Renal cortex interstitium (tissue), 11 donors: ENCODE measurements around the gene STAG1. TPM values are rescaled to one million over a fixed set of nuclear protein-coding genes. Genes with fewer than 3 reads are reported as not detected.
"Not testable (repeated sequence)": the region's sequence is repeated elsewhere in the genome, so short reads cannot be mapped to it uniquely, and the experiment has no call there.

Experiments used
- DNase-seq, 11 donors: peaks; one replicate each; pipeline ENCODE4 v3.0.0-alpha.2; 2013; ENCODE audit warnings: low read depth in 9 of 11, low spot score in 4 of 11; ENCODE audit errors: extremely low read depth in 1 of 11
- polyA plus RNA-seq, 3 donors: library from polyadenylated mRNA; unstranded; fragments of 120-200 nt; gene quantifications; one replicate each; pipeline ENCODE4 v1.2.1, GENCODE V29; 2013; ENCODE audit not compliant: insufficient read length in 3 of 3

Gene STAG1
- polyA plus RNA-seq, 3 donors: 47.7 to 52.6 (median 49.6) TPM

GRCh38 chr3:136751316-136752171 lies 634 bp downstream of the STAG1 start:
- DNase-seq: peak in 10 of 11 donors; percentile 46 to 84 (median 66)

GRCh38 chr3:136750897-136751315 lies 1.3 kb downstream of the STAG1 start:
- DNase-seq: peak in 2 of 11 donors; percentile 10 to 79

DNA sequence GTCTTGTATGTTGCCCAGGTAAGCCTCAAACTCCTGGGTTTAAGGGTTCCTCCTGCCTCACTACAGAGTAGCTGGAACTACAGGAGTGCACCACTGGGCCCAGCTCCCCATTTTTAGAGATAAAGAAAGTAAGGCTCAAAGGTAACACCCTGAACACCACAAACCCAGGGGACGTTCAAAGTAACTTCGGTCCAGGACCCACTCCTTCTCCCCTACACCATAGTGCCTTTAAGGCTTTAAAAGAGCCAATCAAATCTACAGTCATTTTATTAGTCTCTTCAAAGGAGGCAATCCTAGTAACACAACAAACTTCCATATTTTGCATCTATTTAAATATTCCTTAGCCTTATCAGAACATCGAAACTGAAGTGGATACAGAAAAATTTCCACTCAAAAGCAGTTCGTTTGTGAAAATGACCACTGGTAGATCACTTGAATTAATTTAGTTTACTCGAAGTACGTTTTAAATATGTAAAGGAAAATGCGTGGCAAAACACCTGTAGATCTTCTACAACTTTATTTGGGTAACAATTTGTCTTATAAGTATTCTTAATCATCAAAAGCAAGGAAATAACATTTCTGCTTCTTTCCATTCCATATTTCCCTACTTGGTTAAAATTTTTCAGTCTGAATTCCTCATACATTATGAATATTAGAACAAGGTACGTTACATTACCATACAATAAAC lies 1.8 kb downstream of the STAG1 start:
- peak in 1 of 11 donors; percentile 4 for DNase-seq

DNA sequence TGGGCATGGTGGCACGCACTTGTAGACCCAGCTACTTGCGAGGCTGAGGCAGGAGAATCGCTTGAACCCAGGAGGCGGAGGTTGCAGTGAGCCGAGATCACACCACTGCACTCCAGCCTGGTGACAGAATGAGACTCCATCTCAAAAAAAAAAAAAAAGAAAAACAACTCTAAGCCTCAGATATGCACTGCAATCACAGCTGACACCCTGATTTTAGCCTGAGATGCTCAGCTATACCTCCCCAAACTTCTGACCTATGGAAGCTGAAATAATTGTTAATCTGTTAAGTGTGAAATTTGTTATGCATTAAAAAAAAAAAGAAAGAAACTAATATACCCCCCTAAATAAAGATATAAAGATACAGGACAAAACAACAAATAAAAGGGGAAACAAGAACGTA lies 2.6 kb downstream of the STAG1 start:
- not testable (repeated sequence) for DNase-seq

DNA sequence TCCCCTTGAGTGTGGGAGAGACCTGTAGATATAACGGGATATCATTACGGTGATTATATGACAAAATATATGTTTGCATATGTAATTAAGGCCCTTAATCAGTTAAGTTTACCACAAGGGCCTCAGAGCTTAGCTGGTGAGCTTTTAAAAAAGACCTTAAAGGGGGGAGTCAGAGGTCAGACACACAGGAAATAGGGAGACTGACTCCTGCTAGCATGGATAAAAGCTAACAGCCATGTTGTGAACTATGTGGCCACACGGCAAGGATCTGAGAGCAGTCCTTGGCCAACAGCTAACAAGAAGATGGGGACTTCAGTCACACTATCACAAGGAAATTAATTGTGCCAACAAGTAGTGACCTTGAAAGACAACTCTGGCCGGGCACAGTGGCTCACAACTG lies 3.1 kb downstream of the STAG1 start:
- no peak for DNase-seq

DNA sequence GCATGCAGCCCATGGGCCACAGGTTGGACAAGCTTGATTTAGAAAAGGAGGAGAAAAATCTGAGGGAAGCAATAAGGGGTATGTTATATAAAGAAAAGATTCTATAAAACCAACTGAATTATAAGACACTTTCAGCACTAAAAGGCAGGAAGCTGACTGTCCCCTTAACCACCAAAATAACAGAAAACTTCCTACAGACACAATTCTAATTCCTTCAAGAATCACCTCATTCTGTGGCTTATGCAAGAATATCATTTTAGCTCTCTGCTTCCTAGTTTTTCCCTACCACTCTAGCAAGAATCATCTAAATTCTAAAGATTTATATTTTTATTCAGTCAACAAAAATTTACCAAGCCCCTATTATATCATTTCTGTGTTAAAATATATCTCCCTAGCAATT lies 6.3 kb downstream of the STAG1 start:
- no peak for DNase-seq

- DNase-seq: no peak
Measured at GRCh38 chr3:136741063-136741462, 11.1 kb downstream of the STAG1 start.

- no peak for DNase-seq
Measured at GRCh38 chr3:136740351-136740958, 11.7 kb downstream of the STAG1 start.

DNA sequence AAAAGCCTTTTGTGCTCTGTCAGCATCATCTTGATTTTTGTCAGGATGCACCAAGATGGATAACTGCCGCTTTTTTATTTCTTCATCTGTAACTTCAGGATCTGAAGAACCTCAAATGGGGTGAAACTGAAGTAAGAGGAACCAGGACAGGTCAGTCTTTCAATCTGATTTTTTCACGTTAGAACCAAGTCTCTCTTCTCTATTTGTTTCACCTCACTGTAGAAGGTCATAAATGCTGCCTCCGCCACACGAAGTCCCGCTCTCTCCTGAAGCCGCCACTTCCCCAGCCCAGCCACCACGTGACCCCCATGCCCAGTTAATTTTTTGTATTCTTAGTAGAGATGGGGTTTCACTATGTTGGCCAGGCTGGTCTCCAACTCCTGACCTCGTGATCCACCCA lies 15.2 kb downstream of the STAG1 start:
- not testable (repeated sequence) for DNase-seq

DNA sequence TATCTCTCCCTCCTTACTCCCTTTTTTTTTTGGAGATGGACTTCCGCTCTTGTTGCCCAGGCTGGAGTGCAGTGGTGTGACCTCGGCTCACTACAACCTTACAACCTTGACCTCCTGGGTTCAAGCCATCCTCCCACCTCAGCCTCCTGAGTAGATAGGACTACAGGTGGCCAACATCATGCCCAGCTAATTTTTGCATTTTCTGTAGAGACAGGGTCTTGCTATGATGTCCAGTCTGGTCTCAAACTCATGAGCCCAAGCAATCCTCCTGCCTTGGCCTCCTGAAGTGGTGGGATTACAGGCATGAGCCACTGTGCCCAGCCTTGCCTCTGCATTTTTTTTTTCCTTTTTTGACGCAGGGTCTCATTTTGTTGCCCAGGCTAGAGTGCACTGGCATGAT lies 17.1 kb downstream of the STAG1 start:
- no peak for DNase-seq

DNA sequence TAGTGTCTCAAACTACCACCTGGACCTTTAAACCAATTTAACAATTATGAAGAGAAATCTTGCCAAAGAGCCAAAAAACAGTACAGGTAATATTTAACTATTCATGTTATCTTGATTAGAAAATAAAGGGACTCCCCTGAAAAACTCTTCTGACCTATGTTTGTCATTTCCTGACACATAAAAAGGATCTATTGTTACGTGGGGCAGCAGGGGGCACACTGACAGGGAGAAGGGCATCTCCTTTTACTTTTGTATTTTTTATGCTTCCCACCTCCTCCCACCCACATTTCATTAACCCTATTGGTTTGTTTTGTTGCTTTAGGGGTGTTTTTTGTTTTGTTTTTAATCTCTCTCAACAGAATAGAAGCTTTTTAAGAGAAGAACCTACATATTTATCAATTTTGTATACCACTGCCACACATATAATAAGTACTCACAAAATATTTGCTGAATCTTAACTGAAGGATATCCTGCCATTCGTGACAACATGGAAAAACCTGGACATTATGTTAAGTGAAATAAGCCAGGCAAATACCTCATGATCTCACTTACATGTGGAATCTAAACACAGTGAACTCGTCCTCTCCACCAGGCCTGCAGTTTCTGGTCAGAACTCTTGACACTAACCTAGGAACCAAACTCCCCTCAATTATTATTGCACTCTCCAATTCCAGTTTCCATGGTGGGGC lies 17.7 kb downstream of the STAG1 start:
- DNase-seq: no peak

DNA sequence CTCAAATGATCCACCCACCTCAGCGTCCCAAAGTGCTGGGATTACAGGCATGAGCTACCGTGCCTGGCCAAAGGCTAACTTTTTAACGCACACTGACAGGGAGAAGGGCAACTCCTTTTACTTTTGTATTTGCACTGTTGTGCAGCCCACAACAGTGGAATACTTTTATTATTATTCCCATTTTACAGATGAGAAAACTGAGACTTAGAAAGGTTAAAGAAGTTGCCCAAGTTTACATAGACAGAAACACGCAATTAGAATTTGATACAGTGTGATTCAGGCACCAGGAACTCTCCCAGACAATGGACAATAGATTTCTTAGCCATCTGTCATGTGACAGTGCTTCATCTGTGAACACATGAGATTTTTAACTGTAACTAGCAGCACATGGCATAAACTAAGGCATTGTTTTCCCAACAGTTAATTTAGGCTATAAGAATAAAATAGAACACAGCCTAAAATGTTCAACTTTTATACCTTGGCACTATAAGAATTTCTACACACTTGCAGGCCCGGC lies 18.8 kb downstream of the STAG1 start:
- no peak for DNase-seq

DNA sequence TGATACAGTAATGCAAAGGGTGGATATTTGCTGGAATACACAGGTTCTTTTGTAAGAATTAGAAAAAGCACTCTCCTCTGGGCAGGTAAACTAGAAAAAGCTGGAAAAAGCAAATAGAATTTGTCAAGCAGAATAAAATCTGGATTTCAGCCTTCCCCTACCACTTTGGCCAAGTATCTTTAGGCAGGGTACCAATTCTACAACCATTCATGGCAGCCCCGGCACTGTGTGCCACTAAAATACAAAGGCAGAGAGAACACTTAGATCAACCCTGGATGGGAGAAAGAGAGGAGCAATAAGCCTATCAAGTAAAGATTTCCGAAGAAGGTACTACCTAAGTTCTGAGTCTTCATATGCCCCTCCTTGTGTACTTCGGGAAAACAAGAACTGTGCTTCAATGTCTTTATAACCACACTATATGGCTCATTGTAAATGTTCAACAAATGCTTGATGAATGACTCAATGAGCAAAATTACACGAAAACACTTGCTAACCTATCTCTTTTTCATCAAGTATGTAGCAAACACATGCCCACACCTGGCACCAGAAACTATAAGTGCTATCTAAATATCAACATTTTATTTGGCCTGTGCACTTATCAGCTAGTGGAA lies 20.8 kb downstream of the STAG1 start:
- no peak for DNase-seq

GRCh38 chr3:136730595-136731273 lies 21.4 kb downstream of the STAG1 start:
- no peak for DNase-seq

DNA sequence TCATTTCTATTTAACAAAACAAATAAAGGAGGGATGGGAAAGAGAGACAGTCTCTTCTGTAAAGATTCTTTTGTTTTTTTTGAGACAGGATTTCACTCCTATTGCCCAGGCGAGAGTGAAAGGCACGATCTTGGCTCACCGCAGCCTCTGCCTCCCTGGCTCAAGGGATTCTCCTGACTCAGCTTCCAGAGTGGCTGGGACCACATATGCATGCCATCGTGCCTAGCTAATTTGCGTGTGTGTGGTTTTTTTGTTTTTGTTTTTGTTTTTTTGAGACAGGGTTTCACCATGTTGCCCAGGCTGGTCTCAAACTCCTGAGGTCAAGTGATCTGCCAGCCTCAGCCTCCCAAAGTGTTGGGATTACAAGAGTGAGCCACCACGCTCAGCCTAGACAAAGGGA lies 23.3 kb downstream of the STAG1 start:
- no peak for DNase-seq

GRCh38 chr3:136728473-136728872 lies 23.7 kb downstream of the STAG1 start:
- DNase-seq: no peak

GRCh38 chr3:136725468-136725867 lies 26.7 kb downstream of the STAG1 start:
- no peak for DNase-seq

DNA sequence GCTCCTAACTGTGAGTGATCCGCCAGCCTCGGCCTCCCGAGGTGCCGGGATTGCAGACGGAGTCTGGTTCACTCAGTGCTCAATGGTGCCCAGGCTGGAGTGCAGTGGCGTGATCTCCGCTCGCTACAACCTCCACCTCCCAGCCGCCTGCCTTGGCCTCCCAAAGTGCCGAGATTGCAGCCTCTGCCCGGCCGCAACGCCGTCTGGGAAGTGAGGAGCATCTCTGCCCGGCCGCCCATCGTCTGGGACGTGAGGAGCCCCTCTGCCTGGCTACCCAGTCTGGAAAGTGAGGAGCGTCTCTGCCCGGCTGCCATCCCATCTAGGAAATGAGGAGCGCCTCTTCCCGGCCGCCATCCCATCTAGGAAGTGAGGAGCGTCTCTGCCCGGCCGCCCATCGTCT lies 29.3 kb downstream of the STAG1 start:
- DNase-seq: not testable (repeated sequence)
